Neuron (in vitro differentiated cells): Measurements from ENCODE around the gene MYPOP.

Experiments
- H2AFZ ChIP-seq: one replicate; pipeline ENCODE4 v1.6.1; 2013; ENCODE audit warnings: low read depth, mild to moderate bottlenecking, inconsistent platforms, low read length, moderate library complexity
- H3K27me3 ChIP-seq: one replicate; pipeline ENCODE4 v1.6.1; 2013; ENCODE audit warnings: low read length; ENCODE audit not compliant: insufficient read depth
- H3K36me3 ChIP-seq: one replicate; pipeline ENCODE4 v1.6.1; 2013; ENCODE audit warnings: low read length; ENCODE audit not compliant: insufficient read depth
- H3K4me1 ChIP-seq: one replicate; pipeline ENCODE4 v1.6.1; 2013; ENCODE audit warnings: low read length; ENCODE audit not compliant: insufficient read depth
- H3K4me3 ChIP-seq: 2 replicates; pipeline ENCODE4 v1.5.1; 2013; ENCODE audit warnings: mild to moderate bottlenecking, low read length, moderate library complexity
- H3K9me3 ChIP-seq: one replicate; pipeline ENCODE4 v1.6.1; 2013; ENCODE audit warnings: low read length

Gene MYPOP, protein sequence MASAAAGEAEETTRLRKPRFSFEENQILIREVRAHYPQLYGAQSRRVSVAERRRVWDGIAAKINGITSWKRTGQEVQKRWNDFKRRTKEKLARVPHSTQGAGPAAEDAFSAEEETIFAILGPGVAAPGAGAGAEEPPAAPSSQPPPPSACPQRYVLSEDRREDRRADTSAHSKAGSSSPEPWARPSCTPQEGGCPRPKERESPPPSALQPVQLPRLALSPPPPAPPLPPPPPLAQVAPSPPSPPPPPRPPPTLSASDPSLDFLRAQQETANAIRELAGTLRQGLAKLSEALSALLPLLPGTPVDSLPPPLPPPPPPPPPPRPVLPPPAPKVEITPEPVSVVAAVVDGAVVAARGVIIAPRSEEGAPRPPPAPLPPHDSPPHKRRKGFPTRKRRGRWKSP

DNA sequence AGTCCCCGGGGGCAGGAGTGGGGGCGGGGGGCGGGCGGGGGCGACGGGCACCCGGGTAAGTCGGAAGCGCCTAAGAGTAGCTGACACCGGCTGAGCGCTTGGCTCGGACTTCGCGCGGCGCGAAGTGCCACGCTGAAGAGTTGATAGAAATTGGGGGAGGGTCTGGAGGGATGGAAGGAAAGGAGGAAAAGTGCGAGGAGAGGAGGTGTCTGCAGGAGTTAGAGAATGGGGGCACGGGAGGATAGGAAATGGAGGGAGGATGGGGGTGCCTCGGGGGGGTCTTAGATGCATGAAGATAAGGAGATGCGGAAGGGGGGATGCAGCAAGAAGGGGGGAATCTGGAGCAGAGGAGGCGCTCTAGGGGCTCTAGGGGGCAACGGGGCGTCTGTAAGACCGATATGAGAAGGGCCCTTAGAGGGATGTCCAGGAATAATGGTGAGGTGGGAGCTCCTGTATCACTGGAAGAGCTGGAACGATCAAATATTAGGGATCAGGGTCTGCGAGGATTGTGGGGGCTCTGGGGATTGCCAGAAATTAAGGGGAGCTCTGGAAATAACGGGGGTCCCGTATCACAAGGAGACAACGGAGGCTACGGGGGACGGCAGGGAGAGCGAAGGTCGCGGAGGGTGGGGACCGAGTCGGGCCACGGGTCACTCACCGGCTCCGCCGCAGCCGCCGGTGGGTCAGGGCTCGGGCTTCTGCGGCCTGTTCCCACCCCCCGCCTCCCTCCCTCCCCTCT is at the start of gene MYPOP:
TSS of gene MYPOP (minus strand) at position 702 of the 739 bp plus-strand sequence. CDS start 840 bp downstream, outside the sequence.
- peaks cover 12% of the 10 kb centered on the region for H3K4me1 ChIP-seq
- H3K4me3 ChIP-seq = peak within 1 kb of the TSS; percentile 90
- no peaks in the 10 kb centered on the region for H3K9me3 ChIP-seq
- H3K36me3 ChIP-seq = peaks cover 16% of the 10 kb centered on the region
- peak within 1 kb of the TSS; percentile 57 for H2AFZ ChIP-seq
- H3K27me3 ChIP-seq = no peaks in the 10 kb centered on the region

DNA sequence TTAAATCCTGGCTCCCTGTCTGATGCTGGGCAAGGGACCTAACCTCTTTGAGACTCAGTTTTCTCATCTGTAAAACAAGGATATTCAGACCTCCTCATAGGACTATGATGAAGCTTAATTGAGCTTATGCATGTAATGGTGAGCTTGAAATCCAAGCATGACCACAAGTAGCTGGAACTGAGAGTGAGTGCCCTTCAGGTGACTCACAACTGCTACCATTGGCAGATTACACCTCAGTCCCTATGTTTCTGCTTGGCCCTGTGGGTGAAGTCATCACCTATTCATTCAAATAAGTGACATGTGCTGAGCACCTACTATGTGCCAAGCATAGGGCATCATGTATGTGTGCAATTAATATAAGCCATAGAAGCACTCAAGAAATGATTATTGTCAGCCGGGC is 45.5 kb upstream of the MYPOP start:
- Histone ChIP-seq H3K9me3 (no peaks in the 10 kb centered on the region), H3K4me3 (no peak overlapping the region), H3K36me3 (peaks cover 70% of the 10 kb centered on the region), H2AFZ (no peak overlapping the region), H3K4me1 (peaks cover 11% of the 10 kb centered on the region), H3K27me3 (no peaks in the 10 kb centered on the region)

DNA sequence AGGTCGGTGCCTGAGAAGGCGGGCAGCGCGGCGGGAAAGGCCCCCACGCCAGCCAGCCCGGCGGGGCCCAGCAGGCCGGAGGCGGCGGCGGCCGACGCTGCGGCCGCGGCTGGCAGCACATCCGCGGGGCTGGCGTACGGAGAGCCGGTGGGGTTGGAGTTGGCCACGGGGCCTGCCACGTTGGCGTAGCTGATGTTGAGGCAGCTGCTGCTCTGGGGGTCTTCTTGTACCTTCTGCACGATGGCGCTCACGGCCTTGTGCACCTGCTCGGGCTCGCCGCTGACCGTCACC is 38.0 kb upstream of the MYPOP start:
- Histone ChIP-seq H3K4me1 (no peaks in the 10 kb centered on the region), H3K4me3 (no peak overlapping the region), H3K9me3 (no peaks in the 10 kb centered on the region), H2AFZ (no peak overlapping the region), H3K36me3 (peaks cover 77% of the 10 kb centered on the region), H3K27me3 (no peaks in the 10 kb centered on the region)

DNA sequence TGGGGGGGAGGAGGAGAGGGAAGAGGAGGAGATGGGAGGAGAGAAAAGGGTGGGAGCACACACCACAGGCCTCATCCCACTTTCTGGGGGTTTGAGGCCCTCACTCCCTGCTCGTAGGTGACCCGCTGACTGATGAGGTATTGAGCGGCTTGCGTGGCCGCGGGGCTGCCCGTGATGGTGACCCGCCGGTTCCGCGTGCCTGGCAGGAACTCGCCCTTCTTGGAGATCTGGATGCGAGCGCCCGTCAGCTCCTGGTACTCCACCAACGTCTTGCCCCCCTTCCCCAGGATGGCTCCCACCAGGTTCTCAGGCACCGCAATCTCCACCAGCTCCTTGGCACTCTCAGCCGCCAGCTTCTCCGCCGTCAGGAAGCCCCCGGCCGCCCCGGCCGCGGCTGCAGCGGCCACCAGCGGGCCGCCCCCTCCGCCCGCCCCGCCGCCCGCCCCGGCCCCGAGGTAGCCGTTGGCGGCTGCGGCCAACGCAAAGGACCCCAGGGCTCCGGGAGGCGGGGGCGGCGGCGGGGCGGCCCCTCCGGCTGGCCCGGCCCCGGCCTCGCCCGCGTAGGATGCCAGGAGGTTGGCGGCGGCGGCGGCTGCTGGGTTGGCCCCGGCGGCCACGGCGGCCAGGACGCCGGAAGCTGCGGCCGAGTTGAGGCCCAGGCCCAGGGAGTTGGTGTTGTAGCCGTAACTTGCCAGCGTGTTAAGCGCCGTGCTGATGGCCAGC is 37.5 kb upstream of the MYPOP start:
- H3K36me3 ChIP-seq = peaks cover 75% of the 10 kb centered on the region
- no peak overlapping the region for H2AFZ ChIP-seq
- no peaks in the 10 kb centered on the region for H3K4me1 ChIP-seq
- no peaks in the 10 kb centered on the region for H3K27me3 ChIP-seq
- H3K4me3 ChIP-seq = no peak overlapping the region
- H3K9me3 ChIP-seq = no peaks in the 10 kb centered on the region

DNA sequence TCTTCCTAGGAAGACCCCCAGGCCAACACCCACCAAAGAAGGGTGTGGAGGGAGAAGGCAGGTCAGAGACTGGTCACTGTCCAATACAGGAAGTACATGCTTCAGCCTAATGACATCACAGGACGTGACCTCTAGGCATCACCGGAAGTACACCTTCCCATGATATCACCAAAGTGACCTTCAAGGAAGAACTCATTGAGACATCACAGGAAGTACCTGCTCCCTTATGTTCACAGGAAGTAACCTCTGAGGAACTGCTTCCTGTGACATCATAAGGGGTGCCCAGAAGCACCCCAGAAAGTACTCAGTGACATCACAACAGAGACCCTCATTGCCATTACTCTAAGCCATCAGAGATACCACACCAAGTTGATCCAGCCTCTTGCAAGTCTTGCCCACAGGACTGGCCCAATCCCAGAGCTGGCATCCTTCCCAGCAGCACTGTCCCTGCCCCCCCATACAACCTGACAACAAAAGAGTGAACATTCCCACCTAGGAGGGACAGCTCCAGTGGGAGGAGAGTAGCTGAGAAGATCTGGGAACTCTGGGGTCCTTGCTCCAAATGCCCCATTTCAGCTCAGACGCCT is 36.4 kb upstream of the MYPOP start:
- peaks cover 64% of the 10 kb centered on the region for H3K36me3 ChIP-seq
- H3K9me3 ChIP-seq = no peaks in the 10 kb centered on the region
- no peak overlapping the region for H2AFZ ChIP-seq
- no peaks in the 10 kb centered on the region for H3K4me1 ChIP-seq
- no peak overlapping the region for H3K4me3 ChIP-seq
- H3K27me3 ChIP-seq = no peaks in the 10 kb centered on the region

DNA sequence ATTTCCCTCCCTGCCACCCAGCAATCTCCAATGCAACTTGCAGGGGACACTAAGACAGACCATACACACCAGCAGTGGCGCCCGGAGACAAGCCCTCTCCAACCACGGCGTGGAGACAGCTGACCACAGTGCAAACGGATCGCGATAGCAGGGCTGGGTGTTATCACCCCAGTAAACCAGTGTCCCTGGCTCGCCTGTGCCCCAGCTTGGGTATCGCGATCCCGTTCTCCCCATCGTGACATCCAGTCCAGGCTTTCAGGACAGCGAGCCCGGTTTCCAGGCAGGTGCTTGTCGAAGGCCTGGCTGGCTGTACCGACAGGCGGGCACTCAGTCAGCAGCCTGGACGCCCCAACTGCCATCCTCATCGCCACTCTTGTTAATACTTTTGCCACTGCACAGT is 32.9 kb upstream of the MYPOP start:
- no peaks in the 10 kb centered on the region for H3K27me3 ChIP-seq

DNA sequence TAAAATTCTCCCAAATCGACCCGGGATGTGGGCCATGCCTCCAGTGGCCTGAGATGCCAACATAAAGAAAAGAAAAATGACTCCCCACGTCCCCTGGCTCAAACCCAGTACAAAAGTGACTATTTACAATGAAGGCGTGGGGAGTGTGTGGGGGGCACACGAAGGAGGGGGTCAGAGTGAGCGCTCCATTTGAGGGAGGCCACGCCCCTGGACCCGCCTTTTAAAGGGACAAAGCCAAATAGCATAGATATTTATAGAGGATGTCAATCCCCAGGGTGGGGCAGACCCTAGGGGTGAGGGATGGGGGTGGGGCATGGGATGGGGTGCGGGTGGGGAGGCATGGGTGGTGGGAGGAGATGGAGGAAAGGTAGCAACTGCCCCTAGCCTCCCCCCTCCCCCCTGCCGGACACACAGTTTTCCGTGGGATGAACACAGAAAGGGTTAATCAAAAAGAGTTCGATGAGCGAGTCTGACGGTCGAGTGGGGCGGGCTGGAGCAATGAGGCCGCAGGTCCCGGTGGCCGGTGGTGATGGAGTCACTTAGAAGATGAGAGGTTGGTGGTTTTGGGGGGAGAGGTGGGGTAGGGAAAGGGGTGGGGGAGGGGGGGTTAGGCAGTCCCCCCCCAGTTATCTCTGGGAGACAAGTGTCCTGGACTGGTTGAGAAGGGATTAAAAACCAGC is 32.3 kb upstream of the MYPOP start:
- no peak overlapping the region for H2AFZ ChIP-seq
- no peaks in the 10 kb centered on the region for H3K27me3 ChIP-seq
- peaks cover 37% of the 10 kb centered on the region for H3K36me3 ChIP-seq
- H3K4me3 ChIP-seq = no peak overlapping the region
- no peaks in the 10 kb centered on the region for H3K4me1 ChIP-seq
- no peaks in the 10 kb centered on the region for H3K9me3 ChIP-seq

More for the DNA sequence above, 32.9 kb upstream of the MYPOP start:
- Histone ChIP-seq H3K4me1 (no peaks in the 10 kb centered on the region), H3K4me3 (no peak overlapping the region), H3K36me3 (peaks cover 39% of the 10 kb centered on the region), H3K9me3 (no peaks in the 10 kb centered on the region), H2AFZ (no peak overlapping the region)

DNA sequence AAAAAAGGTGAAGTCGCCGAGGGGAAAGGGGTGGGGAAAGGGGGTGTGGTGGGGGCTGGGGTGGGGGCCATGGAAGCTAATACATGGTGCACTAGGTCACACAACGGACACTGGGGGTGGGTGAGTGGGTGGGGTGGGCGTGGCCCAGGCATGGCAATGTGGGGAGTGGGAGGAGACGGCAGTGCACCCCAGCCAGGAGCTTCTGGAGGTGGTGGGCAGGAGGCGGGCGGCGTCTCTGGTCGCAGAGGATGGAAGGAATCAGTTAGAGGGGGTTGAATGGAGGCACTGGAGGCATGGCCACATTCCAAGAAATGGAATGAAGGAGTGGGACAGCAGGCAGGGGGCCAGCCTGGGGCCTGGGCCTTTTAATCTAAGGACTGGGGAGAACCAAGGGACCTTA is 31.3 kb upstream of the MYPOP start:
- Histone ChIP-seq H3K9me3 (no peaks in the 10 kb centered on the region), H3K4me1 (no peaks in the 10 kb centered on the region), H3K36me3 (peaks cover 29% of the 10 kb centered on the region), H3K4me3 (no peak overlapping the region), H2AFZ (no peak overlapping the region), H3K27me3 (no peaks in the 10 kb centered on the region)

DNA sequence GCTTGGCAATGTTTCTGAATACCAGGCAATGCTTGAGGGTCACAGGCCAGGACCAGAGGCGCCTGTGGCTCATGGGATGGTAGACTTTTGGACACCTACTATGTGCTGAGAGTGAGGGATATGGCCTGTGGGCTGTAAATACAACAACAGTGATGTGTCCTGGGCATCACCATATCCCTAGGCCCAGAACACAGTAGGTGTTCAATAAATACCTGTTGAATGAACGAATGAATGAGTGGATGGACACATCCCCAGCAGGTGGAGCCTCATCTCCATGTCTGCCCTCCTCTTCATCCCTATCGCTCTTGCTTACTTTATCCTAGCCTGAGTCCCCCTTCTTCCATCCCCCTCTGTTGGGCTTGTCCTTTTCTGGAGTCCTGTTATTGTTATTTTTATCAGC is 28.6 kb upstream of the MYPOP start:
- Histone ChIP-seq H2AFZ (no peak overlapping the region), H3K36me3 (peaks cover 7% of the 10 kb centered on the region), H3K4me1 (peaks cover 5% of the 10 kb centered on the region), H3K4me3 (no peak overlapping the region), H3K9me3 (no peaks in the 10 kb centered on the region), H3K27me3 (no peaks in the 10 kb centered on the region)

DNA sequence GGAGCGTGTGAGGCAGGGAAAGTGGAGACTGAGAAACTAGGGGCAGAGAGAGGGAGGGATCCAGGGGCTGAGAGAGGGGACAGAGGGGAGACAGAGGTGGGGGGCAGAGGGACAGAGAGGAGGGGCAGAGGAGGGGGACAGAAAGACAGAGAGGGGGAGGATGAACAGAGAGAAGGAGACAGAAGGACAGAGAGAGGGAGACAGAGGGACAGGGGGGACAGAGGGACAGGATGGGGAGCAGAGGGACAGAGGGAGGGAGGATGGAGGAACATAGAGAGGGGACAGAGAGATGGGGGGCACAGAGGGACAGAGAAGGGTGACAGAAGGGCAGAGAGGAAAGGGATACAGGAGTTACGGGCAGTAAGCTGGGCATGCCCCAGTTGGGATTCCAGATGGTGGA is 26.8 kb upstream of the MYPOP start:
- peaks cover 5% of the 10 kb centered on the region for H3K4me1 ChIP-seq
- H3K9me3 ChIP-seq = no peaks in the 10 kb centered on the region
- H3K4me3 ChIP-seq = no peak overlapping the region
- no peaks in the 10 kb centered on the region for H3K36me3 ChIP-seq
- no peaks in the 10 kb centered on the region for H3K27me3 ChIP-seq
- no peak overlapping the region for H2AFZ ChIP-seq

DNA sequence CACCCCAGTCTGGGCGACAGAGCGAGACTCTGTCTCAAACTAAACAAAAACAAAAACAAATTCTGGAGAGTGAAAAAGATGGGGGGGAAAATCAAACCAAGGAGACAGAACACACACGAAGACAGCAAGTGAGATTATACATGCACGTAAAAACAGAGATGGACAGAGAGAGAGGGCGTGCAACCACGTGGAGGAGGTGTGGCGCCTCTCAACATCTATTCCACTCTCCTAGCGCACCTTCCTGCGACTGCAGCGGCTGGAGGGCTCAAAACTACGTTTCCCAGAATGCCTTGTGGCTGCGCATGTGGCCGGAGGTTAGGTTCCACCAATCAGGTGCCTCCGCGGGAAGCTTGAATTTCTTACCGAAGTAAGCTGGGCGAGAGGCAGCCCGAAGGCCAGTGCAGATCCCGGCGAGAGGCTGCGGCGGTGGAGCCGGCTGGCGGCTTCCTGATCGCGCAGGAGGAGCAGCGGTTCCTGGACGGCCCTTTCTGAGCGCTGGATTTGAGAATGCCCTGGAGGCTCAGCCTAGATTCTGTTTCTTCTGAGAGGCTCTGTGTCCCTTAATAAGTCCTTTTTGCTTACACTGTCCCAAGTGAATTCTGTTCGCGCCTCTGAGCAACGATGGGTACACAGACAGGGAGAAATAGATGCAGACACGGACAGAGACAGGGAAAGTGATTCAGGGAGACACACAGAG is 25.3 kb upstream of the MYPOP start:
- H3K27me3 ChIP-seq = no peaks in the 10 kb centered on the region
- peaks cover 5% of the 10 kb centered on the region for H3K4me1 ChIP-seq
- no peaks in the 10 kb centered on the region for H3K9me3 ChIP-seq
- H3K36me3 ChIP-seq = no peaks in the 10 kb centered on the region
- no peak overlapping the region for H2AFZ ChIP-seq
- peak overlapping the region; percentile 37 for H3K4me3 ChIP-seq

DNA sequence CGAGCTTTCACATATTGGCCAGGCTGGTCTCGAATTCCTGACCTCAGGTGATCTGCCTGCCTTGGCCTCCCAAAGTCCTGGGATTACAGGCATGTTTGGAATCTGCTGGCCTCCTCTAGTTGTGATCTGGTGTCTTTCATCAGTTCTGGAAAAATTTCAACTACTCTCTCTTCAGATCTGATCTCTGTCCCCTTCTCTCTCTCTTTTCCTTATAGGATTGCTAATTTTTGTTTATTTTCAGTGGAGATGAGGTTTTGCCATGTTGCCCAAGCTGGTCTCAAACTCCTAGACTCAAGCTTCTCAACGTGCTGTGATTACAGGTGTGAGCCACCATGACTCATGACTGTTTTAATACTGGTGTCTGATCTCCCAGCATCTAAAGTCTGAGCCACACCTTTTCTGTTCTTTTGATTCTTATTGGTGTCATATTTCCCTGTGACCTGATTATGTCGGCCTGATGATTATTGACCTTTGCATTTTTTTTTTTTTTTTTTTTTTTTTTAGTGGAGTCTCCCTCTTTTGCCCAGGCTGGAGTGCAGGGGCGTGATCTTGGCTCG is 22.6 kb upstream of the MYPOP start:
- Histone ChIP-seq H3K4me3 (no peak overlapping the region), H2AFZ (no peak overlapping the region), H3K27me3 (no peaks in the 10 kb centered on the region), H3K9me3 (no peaks in the 10 kb centered on the region), H3K4me1 (peaks cover 12% of the 10 kb centered on the region), H3K36me3 (no peaks in the 10 kb centered on the region)
